Upper lobe of right lung (tissue), 1 donor: Measurements from ENCODE around the gene HS1BP3. TPM values are rescaled to one million over a fixed set of nuclear protein-coding genes. Genes with fewer than 3 reads are reported as not detected.

Experiments used
- ATAC-seq: fragments of 200-7000 bp; cut with Tn5 transposase; one replicate; pipeline ENCODE4 v1.9.1; 2020; ENCODE audit warnings: mild to moderate bottlenecking, moderate library complexity
- DNase-seq: peaks from one replicate; pipeline ENCODE4 v3.0.0-alpha.2; 2020
- H3K27ac ChIP-seq: fragments of 200-600 bp; one replicate; pipeline ENCODE4 v1.8.0; 2022
- H3K27me3 ChIP-seq: fragments of 200-600 bp; one replicate; pipeline ENCODE4 v1.8.0; 2022; ENCODE audit warnings: mild to moderate bottlenecking
- H3K36me3 ChIP-seq: fragments of 200-600 bp; one replicate; pipeline ENCODE4 v1.8.0; 2022
- H3K4me1 ChIP-seq: fragments of 200-600 bp; one replicate; pipeline ENCODE4 v1.8.0; 2022
- H3K4me3 ChIP-seq: fragments of 200-600 bp; one replicate; pipeline ENCODE4 v1.8.0; 2022; ENCODE audit warnings: mild to moderate bottlenecking
- H3K9me3 ChIP-seq: fragments of 200-600 bp; one replicate; pipeline ENCODE4 v1.8.0; 2022
- CTCF ChIP-seq: fragments of 200-600 bp; IDR thresholded peaks from one replicate; pipeline ENCODE4 v1.8.0; 2022; ENCODE audit warnings: antibody characterized with exemption
- intact Hi-C: fragments of 100-400 bp; cut with DNase I; formaldehyde crosslinking; loops from one replicate; pipeline ENCODE4 v1.11.0; 2022
- long read RNA-seq: library from polyadenylated mRNA; unstranded; transcript quantifications from one replicate; pipeline ENCODE4 v2.0.0, GENCODE V29; 2021
- total RNA-seq: library from RNA; stranded (reverse); fragmentation: NEBNext Ultra II Directional; extraction: Animal tissue kit (Norgen Biotek cat#: 25700); gene quantifications from one replicate; pipeline ENCODE4 v1.2.1, GENCODE V29; 2021
- donor health status: DM: no; HTN: yes; CAD: no; lungs with severe emphysema.

Gene HS1BP3
- 35.8 TPM for total RNA-seq
- long read RNA-seq, transcript HS1BP3-201 (7 exons, 2,370 nt): major isoform, 8 of 35 reads
- long read RNA-seq, partial matches to known transcripts: 13 of 35 reads
- long read RNA-seq, other reads (novel, unspliced or antisense): 13 of 35 reads

DNA sequence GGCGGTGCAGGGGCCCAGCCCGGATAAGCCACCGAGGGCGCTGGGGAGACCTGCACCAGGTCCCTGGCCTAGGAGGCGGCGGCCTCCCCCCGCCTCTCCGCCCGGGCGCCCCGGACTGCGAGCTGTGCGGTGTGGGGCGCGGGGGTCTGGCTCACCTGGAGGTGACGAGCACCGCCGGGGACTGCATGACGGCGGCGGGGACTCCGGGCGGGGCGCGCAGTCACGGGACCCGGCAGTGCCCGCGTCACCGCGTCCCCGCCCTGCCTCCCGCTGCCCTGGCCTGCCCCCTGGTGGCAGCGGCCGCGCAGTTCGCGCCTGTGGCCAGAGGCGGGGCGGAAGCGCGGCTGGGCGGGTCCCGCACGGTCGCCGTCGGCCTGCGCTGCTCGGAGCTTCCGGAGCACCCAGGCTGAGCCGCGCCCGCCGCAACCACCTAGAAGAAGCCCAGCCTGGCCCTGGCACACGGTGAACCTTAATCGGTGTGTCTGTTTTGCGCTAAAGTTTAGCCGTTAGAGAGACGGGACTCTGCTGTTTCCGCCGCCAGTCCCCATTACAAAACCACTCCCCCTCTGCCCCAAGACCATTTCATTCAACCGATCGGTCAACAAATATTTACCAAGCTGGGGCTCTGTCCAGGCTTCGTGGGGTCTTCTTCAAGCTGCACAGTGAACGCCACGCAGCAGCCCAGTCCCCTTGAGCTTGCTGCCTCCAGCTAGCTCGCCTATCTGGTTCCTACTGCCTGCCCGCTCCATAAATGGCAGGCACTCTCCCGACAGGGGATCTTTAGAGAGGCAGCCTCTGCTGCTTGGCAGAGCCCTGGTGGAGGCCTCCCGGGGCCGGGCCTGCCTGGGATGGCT lies at the start of gene HS1BP3:
Gene HS1BP3 (minus strand): TSS at position 222 of the 854 bp plus-strand sequence. CDS start 35 bp downstream, at position 187.
- Histone ChIP-seq H3K27me3 (no peaks in the 10 kb centered on the region), H3K4me3 (peak within 1 kb of the TSS; percentile 100), H3K9me3 (no peaks in the 10 kb centered on the region), H3K36me3 (no peaks in the 10 kb centered on the region), H3K27ac (peak within 1 kb of the TSS; percentile 97), H3K4me1 (peaks cover 24% of the 10 kb centered on the region)
- ATAC-seq (peak; percentile 97), DNase-seq (peak; percentile 93)
- TF ChIP-seq CTCF: peak; percentile 83
- intact Hi-C loops: no loop called here

DNA sequence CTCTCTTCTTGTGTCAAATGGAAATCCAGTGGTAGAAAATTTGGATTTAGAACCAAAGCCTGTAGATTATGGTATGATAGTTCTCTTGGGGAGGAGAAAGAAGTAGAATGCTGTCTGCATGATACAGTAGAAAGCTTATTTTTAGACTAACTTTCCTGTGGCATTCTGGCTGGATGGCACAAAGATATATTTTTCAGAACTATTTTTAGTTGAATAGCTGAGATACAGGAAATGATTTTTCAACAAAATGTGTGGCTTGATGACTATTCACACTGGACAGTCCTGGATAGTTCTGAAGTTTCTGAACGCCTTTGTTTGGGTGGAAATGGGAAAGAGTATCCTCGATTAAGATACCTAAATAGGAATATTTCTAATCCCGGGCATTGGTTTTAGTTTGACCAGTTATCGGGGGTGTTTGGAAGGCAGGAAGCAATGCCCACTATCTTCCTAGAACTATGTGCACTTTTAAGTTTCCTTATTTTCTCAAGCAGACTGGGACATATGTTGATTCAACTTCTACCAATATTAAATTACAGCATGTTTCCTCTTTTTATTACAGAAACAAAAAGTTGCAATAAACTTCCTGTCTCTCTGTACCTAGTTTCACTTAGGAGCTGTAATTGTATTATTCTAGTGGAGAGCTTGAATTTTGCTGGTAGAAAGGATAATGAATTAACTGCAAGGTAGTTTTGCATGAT lies 48.2 kb upstream of the HS1BP3 start:
- Histone ChIP-seq H3K4me3 (no peak overlapping the region), H3K36me3 (peaks cover 5% of the 10 kb centered on the region), H3K27ac (no peak overlapping the region), H3K9me3 (no peaks in the 10 kb centered on the region), H3K27me3 (no peaks in the 10 kb centered on the region), H3K4me1 (peaks cover 9% of the 10 kb centered on the region)
- TF ChIP-seq CTCF: no peak
- intact Hi-C loops: no loop called here
- DNase-seq (no peak), ATAC-seq (peak; percentile 61)

- TF ChIP-seq CTCF: no peak
- H3K27me3 ChIP-seq: no peaks in the 10 kb centered on the region
- H3K4me3 ChIP-seq: no peak overlapping the region
- intact Hi-C loops: no loop called here
- H3K4me1 ChIP-seq: peaks cover 9% of the 10 kb centered on the region
- H3K27ac ChIP-seq: no peak overlapping the region
- H3K9me3 ChIP-seq: no peaks in the 10 kb centered on the region
- DNase-seq (no peak), ATAC-seq (no peak)
- H3K36me3 ChIP-seq: peaks cover 5% of the 10 kb centered on the region
Measured at GRCh38 chr2:20697322-20697934, 46.5 kb upstream of the HS1BP3 start.

DNA sequence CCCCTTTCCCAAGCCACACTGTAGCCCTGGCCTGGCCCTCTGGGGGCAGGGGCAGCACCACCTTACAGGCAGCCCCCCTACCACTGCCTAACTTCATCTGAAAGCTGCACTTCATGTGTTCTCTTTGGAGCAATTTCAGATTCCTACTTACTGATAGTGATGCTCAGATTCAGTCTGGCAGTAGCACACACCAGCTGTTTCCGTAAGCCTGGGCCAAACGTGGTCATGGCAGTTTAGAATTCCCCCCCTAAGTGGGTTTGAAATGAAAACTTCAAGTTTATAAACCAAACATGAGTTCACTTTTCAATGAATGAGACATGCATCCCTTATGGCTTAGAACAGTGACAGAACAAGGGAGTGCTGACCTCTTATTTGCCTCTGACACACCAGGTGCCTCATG lies 45.5 kb upstream of the HS1BP3 start:
- H3K9me3 ChIP-seq: no peaks in the 10 kb centered on the region
- peaks cover 5% of the 10 kb centered on the region for H3K36me3 ChIP-seq
- ATAC-seq (no peak), DNase-seq (no peak)
- H3K27ac ChIP-seq: no peak overlapping the region
- peaks cover 9% of the 10 kb centered on the region for H3K4me1 ChIP-seq
- H3K4me3 ChIP-seq: no peak overlapping the region
- TF ChIP-seq CTCF: no peak
- intact Hi-C loops: no loop called here
- H3K27me3 ChIP-seq: no peaks in the 10 kb centered on the region

GRCh38 chr2:20693317-20693716 lies 42.4 kb upstream of the HS1BP3 start:
- intact Hi-C loops: no loop called here
- no peaks in the 10 kb centered on the region for H3K36me3 ChIP-seq
- no peaks in the 10 kb centered on the region for H3K9me3 ChIP-seq
- H3K4me3 ChIP-seq: no peak overlapping the region
- H3K27ac ChIP-seq: no peak overlapping the region
- H3K27me3 ChIP-seq: no peaks in the 10 kb centered on the region
- no peak for ATAC-seq
- DNase-seq: no peak
- peaks cover 3% of the 10 kb centered on the region for H3K4me1 ChIP-seq
- no peak for TF ChIP-seq CTCF
